B cell (primary cell): ENCODE results near the gene PACRG. TPM values are rescaled to one million over a fixed set of nuclear protein-coding genes. Genes with fewer than 3 reads are reported as not detected.

Experiments used
- ATAC-seq: fragments of 200-7000 bp; cut with Tn5 transposase; one replicate; pipeline ENCODE4 v1.10.0; 2021; ENCODE audit warnings: low read depth, mild to moderate bottlenecking, moderate number of reproducible peaks, moderate library complexity
- CTCF ChIA-PET: fragments of 350-600 bp; sonication (Branson Sonifier 250); formaldehyde crosslinking; loops from one replicate; lab custom pipeline; 2021; ENCODE audit warnings: antibody characterized with exemption, inconsistent platforms; lab: Charles Lee
- POLR2A ChIA-PET: fragments of 350-600 bp; sonication (Branson Sonifier 250); formaldehyde crosslinking; loops from one replicate; lab custom pipeline; 2021; ENCODE audit warnings: antibody characterized with exemption; lab: Charles Lee
- DNase-seq: peaks from one replicate; pipeline ENCODE4 v3.0.0; 2013
- H2AFZ ChIP-seq: 2 replicates; pipeline ENCODE4 v1.6.1; 2012; ENCODE audit warnings: mild to moderate bottlenecking, low read depth, low read length; ENCODE audit not compliant: insufficient read depth, poor library complexity, severe bottlenecking
- H3K27ac ChIP-seq, 2 donors: 1 replicate in 1 of 2; 2 replicates in 1 of 2; pipeline ENCODE4 v1.5.1; 2012 to 2013; ENCODE audit warnings: low read length in 2 of 2, mild to moderate bottlenecking in 2 of 2, moderate library complexity in 1 of 2
- H3K27me3 ChIP-seq, 4 experiments: fragments of 200-600 bp in 1 of 4; sonication (generic) in 1 of 4; replicated peaks in 1 of 4; 1 replicate in 2 of 4; 2 replicates in 2 of 4; pipeline versions ENCODE4 v1.6.1 to v1.7.0; 2013 to 2016; ENCODE audit warnings: low read length in 3 of 4, mild to moderate bottlenecking in 2 of 4, mixed read lengths in 1 of 4, moderate library complexity in 1 of 4; ENCODE audit not compliant: insufficient read depth in 4 of 4, control insufficient read depth in 3 of 4; ENCODE audit errors: control extremely low read depth in 1 of 4
- H3K36me3 ChIP-seq, 2 experiments: replicated peaks in 1 of 2; 1 replicate in 1 of 2; 2 replicates in 1 of 2; pipeline versions ENCODE4 v1.6.1 to v1.7.1; 2013; ENCODE audit warnings: low read length in 1 of 2; ENCODE audit not compliant: insufficient read depth in 2 of 2, control insufficient read depth in 1 of 2; ENCODE audit errors: control extremely low read depth in 1 of 2, extremely low read depth in 1 of 2
- H3K4me1 ChIP-seq, 2 donors: fragments of 200-600 bp in 1 of 2; sonication (generic) in 1 of 2; 1 replicate in 1 of 2; 2 replicates in 1 of 2; pipeline versions ENCODE4 v1.5.1 to v1.6.1; 2013 to 2017; ENCODE audit warnings: low read length in 2 of 2; ENCODE audit not compliant: control insufficient read depth in 2 of 2, insufficient read depth in 2 of 2
- H3K4me2 ChIP-seq: replicated peaks from 2 replicates; pipeline ENCODE3; 2012; ENCODE audit warnings: mild to moderate bottlenecking, low read depth, low read length; ENCODE audit not compliant: poor library complexity, severe bottlenecking
- H3K4me3 ChIP-seq, 5 experiments: fragments of 200-600 bp in 1 of 5; sonication (generic) in 1 of 5; 1 replicate in 3 of 5; 2 replicates in 2 of 5; pipeline versions ENCODE4 v1.5.1 to v1.7.0; 2011 to 2016; ENCODE audit warnings: low read length in 4 of 5, mild to moderate bottlenecking in 4 of 5, low read depth in 2 of 5, control low read depth in 1 of 5, moderate library complexity in 1 of 5; ENCODE audit not compliant: insufficient read depth in 1 of 5; ENCODE audit errors: control extremely low read depth in 1 of 5, extremely low read depth in 1 of 5
- H3K79me2 ChIP-seq: fragments of 200-600 bp; sonication (generic); one replicate; pipeline ENCODE4 v1.6.0; 2016; ENCODE audit warnings: low read length; ENCODE audit not compliant: control insufficient read depth, insufficient read depth
- H3K9ac ChIP-seq: fragments of 200-600 bp; sonication (generic); 2 replicates; pipeline ENCODE4 v1.6.1; 2017; ENCODE audit warnings: mild to moderate bottlenecking, low read length, moderate library complexity
- H3K9me3 ChIP-seq, 3 donors: one replicate each; pipeline versions ENCODE4 v1.6.1 to v1.7.1; 2013; ENCODE audit warnings: low read length in 2 of 3; ENCODE audit not compliant: control insufficient read depth in 2 of 3, insufficient read depth in 1 of 3; ENCODE audit errors: control extremely low read depth in 1 of 3
- H4K20me1 ChIP-seq: 2 replicates; pipeline ENCODE4 v1.6.0; 2012; ENCODE audit warnings: mild to moderate bottlenecking, low read length; ENCODE audit not compliant: insufficient read depth, control insufficient read depth, poor library complexity, severe bottlenecking
- H3K27ac Mint-ChIP-seq: one replicate; pipeline ENCODE4 v1.8.0; 2021; ENCODE audit warnings: mixed read lengths
- H3K27me3 Mint-ChIP-seq: one replicate; pipeline ENCODE4 v1.8.0; 2021; ENCODE audit warnings: mixed read lengths
- H3K4me1 Mint-ChIP-seq: one replicate; pipeline ENCODE4 v1.8.0; 2021; ENCODE audit warnings: mixed read lengths
- H3K4me3 Mint-ChIP-seq: one replicate; pipeline ENCODE4 v1.8.0; 2021; ENCODE audit warnings: mixed read lengths
- H3K9me3 Mint-ChIP-seq: one replicate; pipeline ENCODE4 v1.8.0; 2022; ENCODE audit warnings: mixed read lengths; ENCODE audit not compliant: insufficient read depth
- CTCF ChIP-seq: fragments of 200-600 bp; IDR thresholded peaks from one replicate; pipeline ENCODE4 v1.8.0; 2022; ENCODE audit warnings: antibody characterized with exemption, mild to moderate bottlenecking
- EZH2 ChIP-seq: IDR thresholded peaks from 2 replicates; pipeline ENCODE4 v1.6.1; 2012; ENCODE audit warnings: borderline replicate concordance, low read depth, mild to moderate bottlenecking, moderate library complexity, low read length; ENCODE audit not compliant: insufficient read depth, poor library complexity, severe bottlenecking
- WGBS: methylation state at CpG from one replicate; pipeline ENCODE4 v1.1.5; 2013; ENCODE audit warnings: missing lambda C conversion rate; ENCODE audit not compliant: insufficient coverage; 5-methylcytosine and 5-hydroxymethylcytosine counted together
- intact Hi-C: fragments of 100-400 bp; cut with micrococcal nuclease; formaldehyde crosslinking; loops from one replicate; pipeline ENCODE4 v1.10.0; 2022
- polyA plus RNA-seq: library from polyadenylated mRNA; depleted of rRNA; stranded (reverse); fragments of >200 nt; gene quantifications from 2 replicates; pipeline ENCODE4 v1.2.3, GENCODE V29; 2012
- total RNA-seq, 2 donors: library from RNA; stranded (reverse); fragments of 120-200 nt in 1 of 2; gene quantifications; 1 replicate in 1 of 2; 2 replicates in 1 of 2; pipeline versions ENCODE4 v1.2.3 to v1.2.4, GENCODE V29; 2013 to 2022

PACRG gene
- total and polyA plus RNA-seq, 2 donors (not counting 1 experiment from before 2014, with no cell fraction given), result not detected

GRCh38 chr6:163165922-163166321, 438.1 kb downstream of the PACRG start:
- CTCF ChIA-PET, result no interaction called here
- H3K27ac Mint-ChIP-seq, result no peak overlapping the region
- intact Hi-C loops, result no loop called here

GRCh38 chr6:163166507-163166906, 438.7 kb downstream of the PACRG start:
- H3K27me3 Mint-ChIP-seq, result no peaks in the 10 kb centered on the region
- Histone ChIP-seq H3K4me2 (no peak overlapping the region), H4K20me1 (no peaks in the 10 kb centered on the region), H3K9me3 (peaks cover 0 to 6% (median 0%) of the 10 kb centered on the region in 3 donors), H3K27me3 (no peaks in the 10 kb centered on the region), H3K4me3 (no peak overlapping the region), H3K9ac (no peak overlapping the region), H3K79me2 (no peaks in the 10 kb centered on the region), H2AFZ (no peak overlapping the region), H3K27ac (no peak overlapping the region), H3K4me1 (no peaks in the 10 kb centered on the region), H3K36me3 (no peaks in the 10 kb centered on the region)
- intact Hi-C loops, result no loop called here
- WGBS, result no CpG with 5 or more reads among the region's 3 CpGs
- H3K4me1 Mint-ChIP-seq, result peaks cover 2% of the 10 kb centered on the region
- ChIA-PET CTCF (interaction anchor here (1.2 kb wide), 1 partner anchor 388 kb away, joined by 3 read pairs; no protein-coding TSS in a partner anchor), POLR2A (no interaction called here)
- DNase-seq, result no peak
- no peak for ATAC-seq
- H3K27ac Mint-ChIP-seq, result no peak overlapping the region
- no peaks in the 10 kb centered on the region for H3K9me3 Mint-ChIP-seq
- TF ChIP-seq CTCF (no peak), EZH2 (no peak)
- H3K4me3 Mint-ChIP-seq, result no peak overlapping the region

More at GRCh38 chr6:163165922-163166321, 438.1 kb downstream of the PACRG start:
- Histone ChIP-seq H3K9me3 (peaks cover 0 to 6% (median 0%) of the 10 kb centered on the region in 3 donors), H3K79me2 (no peaks in the 10 kb centered on the region), H3K27me3 (no peaks in the 10 kb centered on the region), H3K36me3 (no peaks in the 10 kb centered on the region), H3K9ac (no peak overlapping the region), H3K27ac (no peak overlapping the region), H4K20me1 (no peaks in the 10 kb centered on the region), H3K4me3 (no peak overlapping the region), H2AFZ (no peak overlapping the region), H3K4me1 (no peaks in the 10 kb centered on the region), H3K4me2 (no peak overlapping the region)
- 97% methylated on average over 6 of the region's 14 CpGs for WGBS
- TF ChIP-seq CTCF, result no peak
- TF ChIP-seq EZH2, result no peak
- ATAC-seq (no peak), DNase-seq (no peak)
- H3K4me3 Mint-ChIP-seq, result no peak overlapping the region
- peaks cover 2% of the 10 kb centered on the region for H3K4me1 Mint-ChIP-seq
- H3K9me3 Mint-ChIP-seq, result no peaks in the 10 kb centered on the region
- no peaks in the 10 kb centered on the region for H3K27me3 Mint-ChIP-seq
- POLR2A ChIA-PET, result no interaction called here
